GM12872 (cell line): Measurements from ENCODE around the gene COL5A2.

Source experiments
- CTCF ChIP-seq: IDR thresholded peaks from 3 replicates; pipeline ENCODE4 v1.5.1; 2011; ENCODE audit warnings: low read depth, mild to moderate bottlenecking, low read length, moderate library complexity; ENCODE audit not compliant: insufficient read depth

The COL5A2 gene

GRCh38 chr2:189014449-189015138 lies 165.0 kb downstream of the COL5A2 start:
- no peak for TF ChIP-seq CTCF

- TF ChIP-seq CTCF, result no peak
Observed at GRCh38 chr2:189013671-189014448, 165.7 kb downstream of the COL5A2 start.

GRCh38 chr2:189013031-189013430 lies 166.5 kb downstream of the COL5A2 start:
- no peak for TF ChIP-seq CTCF

GRCh38 chr2:189012351-189012750 lies 167.2 kb downstream of the COL5A2 start:
- no peak for TF ChIP-seq CTCF

GRCh38 chr2:189010536-189010935 lies 169.0 kb downstream of the COL5A2 start:
- no peak for TF ChIP-seq CTCF

- TF ChIP-seq CTCF, result no peak
Observed at GRCh38 chr2:189008555-189009262, 170.9 kb downstream of the COL5A2 start.

GRCh38 chr2:189002079-189002478 lies 177.5 kb downstream of the COL5A2 start:
- no peak for TF ChIP-seq CTCF
